Activated CD4-positive, alpha-beta T cell treated with anti-CD3 and anti-CD28 coated beads, Interleukin-2, amount 10 ng/mL, durations not matched to agents 24 days and 14 days (primary cell): ENCODE data around the gene CADM1. TPM values are rescaled to one million over a fixed set of nuclear protein-coding genes. Genes with fewer than 3 reads are reported as not detected.

Source experiments
- DNase-seq: peaks from one replicate; pipeline ENCODE4 v3.0.0; 2022
- H3K27ac Mint-ChIP-seq: one replicate; pipeline ENCODE4 v1.8.0; 2022; ENCODE audit warnings: mild to moderate bottlenecking, mixed read lengths
- H3K27me3 Mint-ChIP-seq: one replicate; pipeline ENCODE4 v1.8.0; 2022; ENCODE audit warnings: mixed read lengths
- H3K36me3 Mint-ChIP-seq: one replicate; pipeline ENCODE4 v1.8.0; 2022; ENCODE audit warnings: low read depth, mild to moderate bottlenecking, mixed read lengths
- H3K4me1 Mint-ChIP-seq: one replicate; pipeline ENCODE4 v1.8.0; 2021; ENCODE audit warnings: mixed read lengths
- H3K4me3 Mint-ChIP-seq: one replicate; pipeline ENCODE4 v1.8.0; 2022; ENCODE audit warnings: mild to moderate bottlenecking, moderate library complexity, mixed read lengths
- H3K9me3 Mint-ChIP-seq: one replicate; pipeline ENCODE4 v1.8.0; 2021; ENCODE audit warnings: mixed read lengths
- intact Hi-C: fragments of 100-400 bp; cut with micrococcal nuclease; formaldehyde crosslinking; loops from one replicate; pipeline ENCODE4 v1.15.1; 2023
- total RNA-seq: library from RNA; stranded (reverse); gene quantifications from 2 replicates; pipeline ENCODE4 v1.2.3, GENCODE V29; 2022

CADM1 gene
- total RNA-seq, 1 donor from 2014 or later: 0.72 TPM

DNA sequence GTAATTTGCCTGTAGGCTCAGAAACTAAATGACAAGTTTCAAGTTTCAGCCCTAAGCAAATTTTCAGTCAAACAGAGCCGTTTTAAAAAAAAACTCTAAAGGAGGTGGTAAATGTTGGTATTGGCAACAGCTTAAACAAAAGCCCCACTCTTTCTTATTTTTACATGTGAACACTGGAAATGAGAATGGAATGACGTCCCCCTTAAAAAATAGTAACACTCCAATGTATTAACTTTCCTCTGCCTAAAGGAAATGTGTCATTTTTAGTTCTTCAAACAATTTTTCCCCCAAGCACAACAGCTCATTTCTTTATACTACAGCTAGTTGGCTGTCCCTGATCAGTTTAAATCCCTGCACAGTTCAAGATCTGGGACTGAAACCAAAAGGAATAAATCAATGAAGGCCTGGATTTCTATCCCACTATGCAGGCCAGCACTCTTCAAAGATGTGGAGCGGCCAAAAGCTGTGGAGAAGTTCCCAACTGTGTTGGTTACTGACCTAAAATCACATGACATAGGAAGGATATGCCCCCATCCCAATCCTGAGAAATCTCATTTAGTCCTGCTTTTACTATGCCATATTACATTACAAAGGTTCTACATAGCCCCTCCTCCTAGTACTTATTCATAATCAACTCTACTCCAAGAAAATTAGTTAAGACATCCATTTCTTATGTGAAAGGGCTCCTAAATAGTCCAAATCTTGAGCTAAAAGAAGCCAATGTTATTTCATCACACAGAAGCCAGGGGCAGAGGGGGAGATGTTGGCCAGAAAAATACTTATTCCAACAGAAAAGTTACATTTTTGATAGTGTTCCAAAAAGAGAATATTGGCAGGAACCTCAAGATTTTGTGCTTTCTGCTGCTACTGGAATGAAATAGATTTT lies 95.9 kb downstream of the CADM1 start:
- intact Hi-C loops: no loop called here
- Mint-ChIP-seq H3K36me3 (no peaks in the 10 kb centered on the region), H3K4me1 (no peaks in the 10 kb centered on the region), H3K27me3 (no peaks in the 10 kb centered on the region), H3K4me3 (no peak overlapping the region), H3K9me3 (no peaks in the 10 kb centered on the region), H3K27ac (no peak overlapping the region)
- DNase-seq: no peak

DNA sequence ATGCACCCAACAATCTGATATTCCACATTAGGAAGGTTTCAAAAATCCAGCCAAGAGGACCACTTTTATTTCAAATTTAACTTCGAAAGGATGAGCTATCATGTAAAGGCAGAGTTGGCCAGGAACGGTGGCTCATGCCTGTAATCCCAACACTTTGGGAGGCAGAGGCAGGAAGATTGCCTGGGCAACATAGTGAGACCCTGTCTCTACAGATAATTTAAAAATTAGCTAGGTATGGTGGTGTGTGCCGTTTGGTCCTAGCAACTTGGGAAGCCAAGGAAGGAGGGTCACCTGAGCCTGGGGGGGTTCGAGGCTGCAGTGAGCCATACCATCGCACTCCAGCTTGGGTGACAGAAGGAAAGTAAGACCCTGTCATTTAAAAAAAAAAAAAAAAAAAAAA lies 96.7 kb downstream of the CADM1 start:
- Mint-ChIP-seq H3K27me3 (no peaks in the 10 kb centered on the region), H3K9me3 (no peaks in the 10 kb centered on the region), H3K36me3 (no peaks in the 10 kb centered on the region), H3K4me1 (no peaks in the 10 kb centered on the region), H3K27ac (no peak overlapping the region), H3K4me3 (no peak overlapping the region)
- intact Hi-C loops: no loop called here
- DNase-seq: no peak

DNA sequence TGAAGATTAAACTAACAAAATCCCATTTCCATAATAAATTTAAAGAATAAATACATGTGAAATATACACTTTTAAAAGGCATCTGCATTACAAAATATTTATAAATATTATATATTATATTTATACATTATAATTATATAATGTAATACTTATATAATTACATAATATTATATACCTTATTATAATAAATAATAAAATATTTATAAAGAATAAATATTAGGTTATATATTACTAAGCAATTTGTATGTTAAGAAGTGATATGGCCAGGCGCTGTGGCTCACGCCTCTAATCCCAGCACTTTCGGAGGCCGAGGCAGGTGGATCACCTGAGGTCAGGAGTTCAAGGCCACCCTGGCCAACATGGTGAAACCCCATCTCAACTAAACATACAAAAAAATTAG lies 97.8 kb downstream of the CADM1 start:
- Mint-ChIP-seq H3K4me1 (no peaks in the 10 kb centered on the region), H3K36me3 (no peaks in the 10 kb centered on the region), H3K9me3 (no peaks in the 10 kb centered on the region), H3K27ac (no peak overlapping the region), H3K27me3 (no peaks in the 10 kb centered on the region), H3K4me3 (no peak overlapping the region)
- no peak for DNase-seq
- intact Hi-C loops: no loop called here

DNA sequence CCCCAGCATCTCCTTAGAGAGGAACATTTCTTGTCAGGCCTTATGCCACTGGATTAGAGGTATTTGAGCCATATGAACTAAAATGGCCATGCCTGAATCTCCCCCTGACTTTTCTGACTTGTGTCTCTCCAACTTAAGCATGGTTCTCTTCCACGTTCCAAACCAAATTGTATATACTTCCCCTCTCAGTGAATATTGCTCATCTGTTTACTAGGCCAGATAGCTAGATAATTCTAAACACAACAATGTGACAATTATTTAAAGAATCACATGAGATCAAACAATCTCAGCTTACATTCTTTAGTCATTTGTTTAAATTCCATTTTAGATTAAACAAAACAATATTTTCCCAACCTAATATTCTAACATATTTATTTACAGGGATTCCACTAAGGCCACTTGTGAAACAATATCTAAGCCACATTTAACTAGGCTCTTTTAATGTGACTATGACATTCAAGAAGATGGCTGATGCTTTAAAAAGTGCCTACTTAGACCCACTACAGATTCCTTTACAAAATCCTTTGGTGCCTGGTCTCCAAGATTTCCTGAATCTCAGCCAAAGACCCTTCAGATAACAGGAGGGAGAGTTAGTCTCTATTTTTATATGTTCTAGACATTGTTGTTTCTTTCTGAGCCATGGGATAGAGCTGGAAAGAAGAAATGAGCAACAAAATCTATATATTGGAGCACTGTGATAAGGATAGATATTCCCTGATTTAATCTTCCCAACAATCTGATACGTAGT lies 105.7 kb downstream of the CADM1 start:
- Mint-ChIP-seq H3K4me3 (no peak overlapping the region), H3K36me3 (no peaks in the 10 kb centered on the region), H3K9me3 (no peaks in the 10 kb centered on the region), H3K27me3 (no peaks in the 10 kb centered on the region), H3K27ac (no peak overlapping the region), H3K4me1 (no peaks in the 10 kb centered on the region)
- intact Hi-C loops: no loop called here
- DNase-seq: no peak

GRCh38 chr11:115396533-115396932 lies 107.7 kb downstream of the CADM1 start:
- no peak for DNase-seq
- Mint-ChIP-seq H3K27me3 (no peaks in the 10 kb centered on the region), H3K9me3 (no peaks in the 10 kb centered on the region), H3K27ac (no peak overlapping the region), H3K4me3 (no peak overlapping the region), H3K36me3 (no peaks in the 10 kb centered on the region), H3K4me1 (no peaks in the 10 kb centered on the region)
- intact Hi-C loops: no loop called here

DNA sequence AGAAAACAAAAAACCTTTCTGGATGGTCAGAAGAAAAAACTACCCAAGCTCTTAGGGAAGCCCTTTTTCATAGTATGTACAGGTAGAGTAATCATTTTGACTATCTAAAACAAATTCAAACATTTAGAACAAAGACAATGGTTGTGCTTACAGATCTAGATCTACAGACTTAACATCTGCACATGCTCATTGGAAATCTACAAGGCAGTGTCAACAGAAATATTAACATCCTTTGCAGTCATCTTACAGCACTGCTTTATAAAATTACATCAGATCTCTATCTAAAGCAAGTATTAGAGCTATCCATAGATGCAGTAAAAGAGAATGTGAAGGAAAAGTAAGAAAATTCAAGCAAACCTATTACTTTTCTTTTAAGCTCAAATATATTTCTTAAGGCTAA lies 110.3 kb downstream of the CADM1 start:
- Mint-ChIP-seq H3K9me3 (no peaks in the 10 kb centered on the region), H3K27me3 (peaks cover 2% of the 10 kb centered on the region), H3K4me3 (no peak overlapping the region), H3K27ac (no peak overlapping the region), H3K36me3 (no peaks in the 10 kb centered on the region), H3K4me1 (no peaks in the 10 kb centered on the region)
- no peak for DNase-seq
- intact Hi-C loops: no loop called here

GRCh38 chr11:115391598-115391997 lies 112.6 kb downstream of the CADM1 start:
- H3K27me3 Mint-ChIP-seq: peaks cover 2% of the 10 kb centered on the region
- H3K36me3 Mint-ChIP-seq: no peaks in the 10 kb centered on the region
- no peaks in the 10 kb centered on the region for H3K4me1 Mint-ChIP-seq
- no peak overlapping the region for H3K4me3 Mint-ChIP-seq
- no peak overlapping the region for H3K27ac Mint-ChIP-seq
- no peak for DNase-seq
- no peaks in the 10 kb centered on the region for H3K9me3 Mint-ChIP-seq
- intact Hi-C loops: no loop called here

- intact Hi-C loops: no loop called here
- no peak for DNase-seq
- Mint-ChIP-seq H3K4me1 (no peaks in the 10 kb centered on the region), H3K4me3 (no peak overlapping the region), H3K9me3 (no peaks in the 10 kb centered on the region), H3K36me3 (no peaks in the 10 kb centered on the region), H3K27ac (no peak overlapping the region), H3K27me3 (peaks cover 2% of the 10 kb centered on the region)
Measured at GRCh38 chr11:115391160-115391559, 113.1 kb downstream of the CADM1 start.

- no peak overlapping the region for H3K27ac Mint-ChIP-seq
- no peaks in the 10 kb centered on the region for H3K4me1 Mint-ChIP-seq
- H3K4me3 Mint-ChIP-seq: no peak overlapping the region
Measured at GRCh38 chr11:115390441-115390840, 113.8 kb downstream of the CADM1 start.

DNA sequence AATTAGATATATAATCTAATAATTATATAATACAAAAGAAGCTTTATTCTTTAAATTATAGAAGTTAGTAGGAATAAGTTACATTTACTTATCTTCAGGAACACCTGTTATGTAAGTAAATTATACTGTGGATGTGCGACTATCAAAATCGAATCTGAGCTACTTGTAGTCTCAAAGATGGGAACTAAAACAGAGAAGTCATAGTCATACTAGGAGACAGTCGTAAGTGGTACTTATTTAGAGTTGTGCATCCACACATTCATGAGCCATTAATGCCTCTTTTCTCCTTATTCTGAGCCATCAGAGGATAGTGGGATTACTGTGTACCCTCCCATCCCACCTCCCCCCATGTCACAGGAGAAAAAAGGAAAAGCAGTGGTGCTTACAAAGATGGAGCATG lies 114.4 kb downstream of the CADM1 start:
- no peaks in the 10 kb centered on the region for H3K9me3 Mint-ChIP-seq
- no peak overlapping the region for H3K27ac Mint-ChIP-seq
- H3K4me3 Mint-ChIP-seq: no peak overlapping the region
- H3K4me1 Mint-ChIP-seq: no peaks in the 10 kb centered on the region
- no peak for DNase-seq
- H3K27me3 Mint-ChIP-seq: peaks cover 2% of the 10 kb centered on the region
- H3K36me3 Mint-ChIP-seq: no peaks in the 10 kb centered on the region
- intact Hi-C loops: no loop called here

More at GRCh38 chr11:115390441-115390840, 113.8 kb downstream of the CADM1 start:
- intact Hi-C loops: no loop called here
- Mint-ChIP-seq H3K9me3 (no peaks in the 10 kb centered on the region), H3K36me3 (no peaks in the 10 kb centered on the region), H3K27me3 (peaks cover 2% of the 10 kb centered on the region)
- DNase-seq: no peak

DNA sequence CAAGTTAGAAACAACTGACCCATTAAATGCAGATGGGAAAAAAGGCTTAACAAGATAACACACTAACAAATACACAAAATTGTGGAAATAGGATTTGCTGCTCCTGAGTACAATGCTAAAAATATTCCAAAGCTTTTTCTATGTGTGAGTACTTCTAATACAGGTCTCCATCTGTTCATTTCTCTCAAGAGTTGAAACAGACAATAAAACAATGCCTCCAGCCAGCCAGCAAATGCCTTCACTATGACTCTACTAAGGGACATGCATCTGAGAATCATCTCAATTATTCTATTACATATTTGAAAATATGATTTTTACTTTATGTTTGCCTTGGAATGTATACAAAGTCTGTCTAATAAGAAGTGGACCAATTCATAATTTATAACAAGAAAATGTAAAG lies 119.0 kb downstream of the CADM1 start:
- Mint-ChIP-seq H3K27me3 (no peaks in the 10 kb centered on the region), H3K27ac (no peak overlapping the region), H3K4me1 (no peaks in the 10 kb centered on the region), H3K36me3 (no peaks in the 10 kb centered on the region), H3K4me3 (no peak overlapping the region), H3K9me3 (no peaks in the 10 kb centered on the region)
- intact Hi-C loops: no loop called here
- DNase-seq: no peak

DNA sequence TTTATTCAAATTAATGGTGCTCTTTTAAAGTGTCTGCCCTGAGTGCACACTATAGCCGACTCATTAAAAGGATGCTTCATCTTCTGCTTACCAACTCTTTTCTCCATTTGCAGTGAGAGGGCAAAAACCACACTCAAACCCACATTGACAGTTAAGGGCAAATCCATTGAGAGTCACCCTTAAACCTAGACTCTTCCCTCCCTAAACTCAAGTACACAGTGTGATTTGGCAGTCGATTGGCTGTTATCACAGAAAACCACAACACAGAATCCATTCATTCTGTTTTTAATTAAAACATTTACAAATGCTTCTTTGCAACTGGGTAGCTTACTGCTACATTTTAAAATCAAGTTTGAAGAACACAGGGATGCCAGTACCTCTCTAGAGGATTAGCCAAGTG lies 120.0 kb downstream of the CADM1 start:
- Mint-ChIP-seq H3K9me3 (no peaks in the 10 kb centered on the region), H3K4me3 (no peak overlapping the region), H3K27me3 (no peaks in the 10 kb centered on the region), H3K27ac (no peak overlapping the region), H3K4me1 (peaks cover 3% of the 10 kb centered on the region), H3K36me3 (no peaks in the 10 kb centered on the region)
- no peak for DNase-seq
- intact Hi-C loops: no loop called here

- intact Hi-C loops: no loop called here
- H3K4me3 Mint-ChIP-seq: no peak overlapping the region
- no peak for DNase-seq
- no peak overlapping the region for H3K27ac Mint-ChIP-seq
- H3K36me3 Mint-ChIP-seq: no peaks in the 10 kb centered on the region
- peaks cover 3% of the 10 kb centered on the region for H3K4me1 Mint-ChIP-seq
- no peaks in the 10 kb centered on the region for H3K9me3 Mint-ChIP-seq
- H3K27me3 Mint-ChIP-seq: no peaks in the 10 kb centered on the region
Measured at GRCh38 chr11:115383431-115383830, 120.8 kb downstream of the CADM1 start.

DNA sequence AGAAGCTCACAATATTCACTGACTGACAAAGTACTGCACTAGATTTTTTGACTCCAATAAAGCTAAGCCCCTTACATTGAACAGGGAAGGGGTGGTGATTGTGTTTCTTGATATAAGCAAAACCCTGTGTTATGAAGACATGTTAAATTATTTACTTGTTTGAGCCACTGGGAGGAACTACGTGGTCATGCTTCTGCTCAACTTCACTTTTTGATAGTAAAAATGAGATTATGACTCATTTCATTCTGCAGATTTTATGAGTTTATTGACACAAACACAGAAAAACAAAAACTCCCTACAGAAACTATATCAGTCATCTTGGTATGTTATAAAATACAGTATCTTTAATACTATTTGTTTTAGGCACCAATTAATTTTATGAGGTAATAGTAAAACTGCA lies 124.7 kb downstream of the CADM1 start:
- intact Hi-C loops: no loop called here
- no peak for DNase-seq
- Mint-ChIP-seq H3K4me1 (peaks cover 3% of the 10 kb centered on the region), H3K36me3 (no peaks in the 10 kb centered on the region), H3K4me3 (no peak overlapping the region), H3K27ac (no peak overlapping the region), H3K9me3 (no peaks in the 10 kb centered on the region), H3K27me3 (no peaks in the 10 kb centered on the region)
